HepG2 (cell line): ENCODE measurements around the gene HOPX. TPM values are rescaled to one million over a fixed set of nuclear protein-coding genes. Genes with fewer than 3 reads are reported as not detected.

Experiments
- ATAC-seq: fragments of 200-7000 bp; cut with Tn5 transposase; 3 replicates; pipeline ENCODE4 v1.9.1; 2020; ENCODE audit warnings: mild to moderate bottlenecking, moderate library complexity
- BruUV-seq: library from RNA; stranded (reverse); fragments of 400-500 nt; replicated peaks from 2 replicates; lab custom pipeline; 2021; lab: Mats Ljungman, UMichigan
- CTCF ChIA-PET: fragments of 300-600 bp; formaldehyde crosslinking; extraction: SDS; loops from one replicate; lab custom pipeline; 2021; ENCODE audit warnings: low total read pairs, inconsistent platforms, low intra/inter-chr PET ratio; lab: Yijun Ruan, JAX
- POLR2A ChIA-PET: fragments of 350-600 bp; sonication (Branson Sonifier 250); formaldehyde crosslinking; loops from one replicate; lab custom pipeline; 2020; ENCODE audit warnings: antibody characterized with exemption, inconsistent platforms; lab: Yijun Ruan, JAX
- DNase-seq: peaks from one replicate; pipeline ENCODE4 v3.0.0-alpha.2; 2015; ENCODE audit warnings: low spot score
- FAIRE-seq: peaks from 3 replicates; lab custom pipeline; 2011; peaks lifted over from hg19 to GRCh38; lab: Jason Lieb, UNC
- H2AFZ ChIP-seq: one replicate; pipeline ENCODE4 v1.6.1; 2011; ENCODE audit warnings: low read length, inconsistent platforms
- H3K27ac ChIP-seq: fragments of 300-600 bp; 3 replicates; pipeline ENCODE4 v1.8.0; 2011; ENCODE audit warnings: mixed run types, mild to moderate bottlenecking, mixed read lengths, low read length, inconsistent platforms; ENCODE audit not compliant: insufficient read depth; ENCODE audit errors: extremely low read length
- H3K27me3 ChIP-seq, 2 experiments: fragments of 200-600 bp in 1 of 2; 2 replicates in 1 of 2; 3 replicates in 1 of 2; pipeline versions ENCODE4 v1.6.0 to v1.8.0; 2011; ENCODE audit warnings: low read length in 2 of 2, mild to moderate bottlenecking in 2 of 2, moderate library complexity in 2 of 2, inconsistent platforms in 1 of 2; ENCODE audit not compliant: insufficient read depth in 2 of 2, control insufficient read depth in 1 of 2
- H3K36me3 ChIP-seq, 2 experiments: fragments of 200-600 bp in 1 of 2; replicated peaks in 1 of 2; 2 replicates in 1 of 2; 3 replicates in 1 of 2; pipeline versions ENCODE4 v1.5.1 to v1.8.0; 2011; ENCODE audit warnings: low read length in 2 of 2, inconsistent platforms in 1 of 2; ENCODE audit not compliant: insufficient read depth in 2 of 2, control insufficient read depth in 1 of 2
- H3K4me1 ChIP-seq: 2 replicates; pipeline ENCODE4 v1.5.1; 2012; ENCODE audit warnings: low read length, inconsistent platforms; ENCODE audit not compliant: insufficient read depth
- H3K4me2 ChIP-seq: 2 replicates; pipeline ENCODE4 v1.6.0; 2011; ENCODE audit warnings: low read depth, low read length, inconsistent platforms
- H3K4me3 ChIP-seq, 3 experiments: fragments of 200-600 bp in 1 of 3; sonication (generic), shearing (Covaris generic) in 1 of 3; replicated peaks in 1 of 3; 2 replicates each; pipeline ENCODE4 v1.5.1; 2011 to 2016; ENCODE audit warnings: low read length in 3 of 3, inconsistent platforms in 2 of 3, low read depth in 2 of 3, mild to moderate bottlenecking in 2 of 3, control low read depth in 1 of 3, mixed read lengths in 1 of 3; ENCODE audit not compliant: insufficient read depth in 1 of 3
- H3K79me2 ChIP-seq: one replicate; pipeline ENCODE4 v1.6.1; 2011; ENCODE audit warnings: low read length, inconsistent platforms; ENCODE audit not compliant: insufficient read depth
- H3K9ac ChIP-seq: 2 replicates; pipeline ENCODE4 v1.6.0; 2011; ENCODE audit warnings: mild to moderate bottlenecking, low read depth, low read length, inconsistent platforms; ENCODE audit not compliant: insufficient read depth
- H3K9me3 ChIP-seq: 2 replicates; pipeline ENCODE4 v1.5.1; 2012; ENCODE audit warnings: mild to moderate bottlenecking, low read length
- H4K20me1 ChIP-seq: 2 replicates; pipeline ENCODE4 v1.6.0; 2011; ENCODE audit warnings: inconsistent platforms, mild to moderate bottlenecking, low read length, moderate library complexity; ENCODE audit not compliant: insufficient read depth
- FOXC1 ChIP-seq: sonication (generic); formaldehyde crosslinking; IDR thresholded peaks from 2 replicates; pipeline ENCODE4 v1.8.0; 2022; ENCODE audit warnings: mild to moderate bottlenecking, missing genetic modification reagents, borderline replicate concordance
- KDM4B ChIP-seq: sonication (generic); formaldehyde crosslinking; IDR thresholded peaks from 2 replicates; pipeline ENCODE4 v1.4.0; 2020; ENCODE audit warnings: missing genetic modification reagents
- MTF2 ChIP-seq: sonication (generic); formaldehyde crosslinking; IDR thresholded peaks from 2 replicates; pipeline ENCODE4 v1.5.0; 2020; ENCODE audit warnings: missing genetic modification reagents, borderline replicate concordance
- NCOA1 ChIP-seq: sonication (generic); formaldehyde crosslinking; IDR thresholded peaks from 2 replicates; pipeline ENCODE4 v1.9.0; 2021; ENCODE audit warnings: missing genetic modification reagents
- ZNF337 ChIP-seq: sonication (generic); formaldehyde crosslinking; IDR thresholded peaks from 2 replicates; pipeline ENCODE4 v1.5.1; 2020; ENCODE audit warnings: missing genetic modification reagents, low read depth, mild to moderate bottlenecking, borderline replicate concordance
- ZNF34 ChIP-seq: sonication (generic); formaldehyde crosslinking; IDR thresholded peaks from 2 replicates; pipeline ENCODE4 v1.4.0; 2020; ENCODE audit warnings: mild to moderate bottlenecking, missing genetic modification reagents, borderline replicate concordance
- ZNF704 ChIP-seq: sonication (generic); formaldehyde crosslinking; IDR thresholded peaks from 2 replicates; pipeline ENCODE4 v1.8.1; 2023; ENCODE audit warnings: mild to moderate bottlenecking, inconsistent platforms, moderate library complexity, missing genetic modification reagents, borderline replicate concordance
- WGBS: methylation state at CpG from one replicate; pipeline ENCODE4 v1.1.6; 2017; ENCODE audit warnings: low lambda C conversion rate; 5-methylcytosine and 5-hydroxymethylcytosine counted together
- in situ Hi-C: cut with HindIII; loops from 2 replicates; pipeline ENCODE4 v1.10.0; 2017; ENCODE audit warnings: low pct_unique_long_range_greater_than_20kb; ENCODE audit not compliant: extremely low pct_ligation_motif_present
- intact Hi-C: fragments of 100-400 bp; cut with micrococcal nuclease; formaldehyde crosslinking; loops from one replicate; pipeline ENCODE4 v1.10.0; 2022; ENCODE audit not compliant: unreplicated experiment
- polyA plus RNA-seq, 8 experiments: library from polyadenylated mRNA; depleted of rRNA in 3 of 8; stranded (reverse) in 7 of 8; unstranded in 1 of 8; fragments of >200 nt; fragmentation: Illumina TruSeq in 4 of 8; extraction: Trizol in 4 of 8; gene quantifications; 2 replicates each; pipeline versions ENCODE4 v1.2.1 to v1.2.3, GENCODE V29; 2011 to 2016; ENCODE audit warnings: low read depth in 4 of 8, missing spikeins in 1 of 8, mixed read lengths in 1 of 8; ENCODE audit not compliant: insufficient read depth in 1 of 8
- total RNA-seq, 5 experiments: library from RNA; depleted of rRNA; stranded (reverse); fragments of >200 nt; fragmentation: Illumina TruSeq; extraction: Trizol; gene quantifications; 2 replicates each; pipeline ENCODE4 v1.2.3, GENCODE V29; 2016; ENCODE audit warnings: low read depth in 1 of 5
- TF ChIP-seq, protein P1 (sequence below): sonication (generic); formaldehyde crosslinking; IDR thresholded peaks from 2 replicates; pipeline ENCODE4 v1.5.0; 2020; ENCODE audit warnings: mild to moderate bottlenecking, missing genetic modification reagents

Gene HOPX
- total and polyA plus RNA-seq, 2 of the 13 experiments (the other 11 are each of a cell fraction or from before 2014, with no cell fraction given), result not detected

DNA sequence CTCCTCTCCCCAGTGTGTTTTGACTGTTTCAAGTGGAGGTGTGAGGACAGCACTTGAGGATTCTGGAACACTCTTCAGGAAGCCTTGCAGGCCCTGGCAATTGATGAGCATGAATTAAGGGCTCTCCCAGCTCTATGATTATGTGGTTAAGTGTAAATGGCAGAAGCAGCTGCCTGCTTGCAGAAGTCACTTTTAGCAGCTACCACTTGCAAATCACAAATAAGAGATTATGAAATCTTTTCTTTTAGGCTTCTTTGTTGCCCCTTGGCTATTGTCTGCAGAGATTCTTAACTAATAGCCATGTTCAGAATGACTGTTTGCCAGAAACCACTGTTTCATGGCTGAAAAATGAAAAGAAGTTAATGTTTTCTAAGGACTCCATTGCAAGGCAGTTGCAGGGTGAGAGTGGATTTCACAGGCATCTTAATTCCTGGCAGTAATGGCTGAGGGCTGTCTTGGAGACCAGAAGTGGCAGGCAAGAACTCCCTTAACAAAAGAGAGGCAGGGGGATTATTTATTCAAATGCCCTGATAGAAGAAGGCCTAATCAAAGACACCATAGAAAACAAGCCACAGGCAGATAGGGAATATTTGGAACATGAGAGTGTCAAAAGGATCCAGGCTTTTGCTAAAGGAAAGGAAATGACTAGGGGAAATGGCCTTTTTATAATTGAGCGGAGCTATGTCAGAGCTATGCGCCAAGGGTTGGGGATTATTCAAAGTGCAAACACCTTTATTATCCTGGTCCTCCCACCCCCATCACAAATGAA, 8.3 kb upstream of the HOPX start:
- Histone ChIP-seq H3K4me3 (no peak overlapping the region), H3K27ac (no peak overlapping the region), H3K36me3 (no peaks in the 10 kb centered on the region), H3K4me2 (no peak overlapping the region), H2AFZ (no peak overlapping the region), H4K20me1 (no peaks in the 10 kb centered on the region), H3K79me2 (no peaks in the 10 kb centered on the region), H3K27me3 (no peaks in the 10 kb centered on the region), H3K9me3 (no peaks in the 10 kb centered on the region), H3K4me1 (no peaks in the 10 kb centered on the region), H3K9ac (no peak overlapping the region)
- TF ChIP-seq ZNF337, result no peak
- TF ChIP-seq, protein P1, sequence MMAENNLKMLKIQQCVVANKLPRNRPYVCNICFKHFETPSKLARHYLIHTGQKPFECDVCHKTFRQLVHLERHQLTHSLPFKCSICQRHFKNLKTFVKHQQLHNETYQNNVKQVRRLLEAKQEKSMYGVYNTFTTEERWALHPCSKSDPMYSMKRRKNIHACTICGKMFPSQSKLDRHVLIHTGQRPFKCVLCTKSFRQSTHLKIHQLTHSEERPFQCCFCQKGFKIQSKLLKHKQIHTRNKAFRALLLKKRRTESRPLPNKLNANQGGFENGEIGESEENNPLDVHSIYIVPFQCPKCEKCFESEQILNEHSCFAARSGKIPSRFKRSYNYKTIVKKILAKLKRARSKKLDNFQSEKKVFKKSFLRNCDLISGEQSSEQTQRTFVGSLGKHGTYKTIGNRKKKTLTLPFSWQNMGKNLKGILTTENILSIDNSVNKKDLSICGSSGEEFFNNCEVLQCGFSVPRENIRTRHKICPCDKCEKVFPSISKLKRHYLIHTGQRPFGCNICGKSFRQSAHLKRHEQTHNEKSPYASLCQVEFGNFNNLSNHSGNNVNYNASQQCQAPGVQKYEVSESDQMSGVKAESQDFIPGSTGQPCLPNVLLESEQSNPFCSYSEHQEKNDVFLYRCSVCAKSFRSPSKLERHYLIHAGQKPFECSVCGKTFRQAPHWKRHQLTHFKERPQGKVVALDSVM (CRISPR knock-in tag), result no peak
- TF ChIP-seq ZNF34 (CRISPR knock-in tag), result no peak
- no peak for TF ChIP-seq KDM4B (CRISPR knock-in tag)
- TF ChIP-seq NCOA1, result no peak
- no peak for TF ChIP-seq MTF2 (CRISPR knock-in tag)
- no peak for TF ChIP-seq FOXC1 (CRISPR knock-in tag)
- no peak for TF ChIP-seq ZNF704 (CRISPR knock-in tag)
- in situ Hi-C loops, result no loop called here
- DNase-seq (no peak), ATAC-seq (no peak), FAIRE-seq (no peak)
- intact Hi-C loops, result no loop called here
- WGBS, result 78% methylated on average over 2 of the region's 2 CpGs
- BruUV-seq, result no TSS peak
- CTCF ChIA-PET, result no interaction called here
- POLR2A ChIA-PET, result no interaction called here
